ENCODE measurements around the gene GIGYF1. TPM values are rescaled to one million over a fixed set of nuclear protein-coding genes. Genes with fewer than 3 reads are reported as not detected.
"Not testable (repeated sequence)": the region's sequence is repeated elsewhere in the genome, so short reads cannot be mapped to it uniquely, and the experiment has no call there.

GIGYF1 gene, protein sequence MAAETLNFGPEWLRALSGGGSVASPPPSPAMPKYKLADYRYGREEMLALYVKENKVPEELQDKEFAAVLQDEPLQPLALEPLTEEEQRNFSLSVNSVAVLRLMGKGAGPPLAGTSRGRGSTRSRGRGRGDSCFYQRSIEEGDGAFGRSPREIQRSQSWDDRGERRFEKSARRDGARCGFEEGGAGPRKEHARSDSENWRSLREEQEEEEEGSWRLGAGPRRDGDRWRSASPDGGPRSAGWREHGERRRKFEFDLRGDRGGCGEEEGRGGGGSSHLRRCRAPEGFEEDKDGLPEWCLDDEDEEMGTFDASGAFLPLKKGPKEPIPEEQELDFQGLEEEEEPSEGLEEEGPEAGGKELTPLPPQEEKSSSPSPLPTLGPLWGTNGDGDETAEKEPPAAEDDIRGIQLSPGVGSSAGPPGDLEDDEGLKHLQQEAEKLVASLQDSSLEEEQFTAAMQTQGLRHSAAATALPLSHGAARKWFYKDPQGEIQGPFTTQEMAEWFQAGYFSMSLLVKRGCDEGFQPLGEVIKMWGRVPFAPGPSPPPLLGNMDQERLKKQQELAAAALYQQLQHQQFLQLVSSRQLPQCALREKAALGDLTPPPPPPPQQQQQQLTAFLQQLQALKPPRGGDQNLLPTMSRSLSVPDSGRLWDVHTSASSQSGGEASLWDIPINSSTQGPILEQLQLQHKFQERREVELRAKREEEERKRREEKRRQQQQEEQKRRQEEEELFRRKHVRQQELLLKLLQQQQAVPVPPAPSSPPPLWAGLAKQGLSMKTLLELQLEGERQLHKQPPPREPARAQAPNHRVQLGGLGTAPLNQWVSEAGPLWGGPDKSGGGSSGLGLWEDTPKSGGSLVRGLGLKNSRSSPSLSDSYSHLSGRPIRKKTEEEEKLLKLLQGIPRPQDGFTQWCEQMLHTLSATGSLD (N-terminal part only)
- total RNA-seq, result 10 to 100 TPM; 42.1 to 43.0 TPM

GRCh38 chr7:100694098-100694745 lies at the start of gene GIGYF1:
TSS of gene GIGYF1 (minus strand) at chr7:100694250. CDS start at chr7:100688238, 6,012 bp downstream.
- peak within 1 kb of the TSS; percentile 94 for H3K4me3 Mint-ChIP-seq
- CTCF ChIA-PET, result interaction anchor here (2.4 to 9.0 kb wide), 5 partner anchors 10 to 134 kb away, joined by 11 to 128 read pairs (median 24); partner anchors contain the start of gene POP7
- POLR2A ChIA-PET, result interaction anchor here (0.6 to 4.6 kb wide), 4 partner anchors 12 to 145 kb away, joined by 3 to 17 read pairs (median 5); partner anchors contain the start of gene POP7
- DNase-seq (peak; percentile 75), ATAC-seq (peak; percentile 69)
- peaks cover 10% of the 10 kb centered on the region for H3K27me3 Mint-ChIP-seq (ENCODE audit: low read depth)
- peaks cover 3% of the 10 kb centered on the region for H3K36me3 Mint-ChIP-seq (ENCODE audit: low read depth)
- no peaks in the 10 kb centered on the region for H3K9me3 Mint-ChIP-seq (ENCODE audit: insufficient read depth)
- peak within 1 kb of the TSS; percentile 87 for H3K27ac Mint-ChIP-seq
- peaks cover 31% of the 10 kb centered on the region for H3K4me1 Mint-ChIP-seq (ENCODE audit: low read depth)

- Mint-ChIP-seq H3K9me3 (ENCODE audit: insufficient read depth) (no peaks in the 10 kb centered on the region), H3K4me1 (ENCODE audit: low read depth) (no peaks in the 10 kb centered on the region)
- no peak for DNase-seq
These were observed 45.9 kb upstream of the GIGYF1 start for GRCh38 chr7:100739934-100740333.

DNA sequence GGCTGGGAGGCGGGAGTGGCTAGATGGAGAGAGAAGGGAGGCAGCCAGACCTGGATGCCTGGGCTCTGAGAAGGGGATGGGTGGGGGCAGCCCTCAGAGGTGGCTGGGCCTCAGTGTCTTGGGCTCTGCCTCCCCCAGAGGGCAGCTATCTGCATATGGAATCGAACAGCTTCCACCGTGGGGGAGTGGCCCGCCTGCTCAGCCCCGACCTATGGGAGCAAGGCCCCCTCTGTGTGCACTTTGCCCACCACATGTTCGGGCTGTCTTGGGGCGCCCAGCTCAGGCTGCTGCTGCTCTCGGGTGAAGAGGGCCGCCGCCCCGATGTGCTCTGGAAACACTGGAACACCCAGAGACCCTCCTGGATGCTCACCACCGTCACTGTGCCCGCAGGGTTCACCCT lies 42.6 kb upstream of the GIGYF1 start:
- Mint-ChIP-seq H3K27me3 (ENCODE audit: low read depth) (peaks cover 10% of the 10 kb centered on the region), H3K9me3 (ENCODE audit: insufficient read depth) (no peaks in the 10 kb centered on the region), H3K36me3 (ENCODE audit: low read depth) (no peaks in the 10 kb centered on the region), H3K4me3 (no peak overlapping the region), H3K4me1 (ENCODE audit: low read depth) (peaks cover 5% of the 10 kb centered on the region), H3K27ac (no peak overlapping the region)
- DNase-seq, result no peak
- ChIA-PET POLR2A (no interaction called here), CTCF (no interaction called here)
- ATAC-seq, result no peak

More at GRCh38 chr7:100739934-100740333, 45.9 kb upstream of the GIGYF1 start:
- Mint-ChIP-seq H3K4me3 (no peak overlapping the region), H3K27ac (no peak overlapping the region), H3K27me3 (ENCODE audit: low read depth) (peaks cover 2% of the 10 kb centered on the region), H3K36me3 (ENCODE audit: low read depth) (no peaks in the 10 kb centered on the region)
- ChIA-PET CTCF (no interaction called here), POLR2A (no interaction called here)
- no peak for ATAC-seq

- Mint-ChIP-seq H3K36me3 (ENCODE audit: low read depth) (no peaks in the 10 kb centered on the region), H3K27me3 (ENCODE audit: low read depth) (peaks cover 10% of the 10 kb centered on the region), H3K4me1 (ENCODE audit: low read depth) (peaks cover 5% of the 10 kb centered on the region), H3K4me3 (no peak overlapping the region), H3K9me3 (ENCODE audit: insufficient read depth) (no peaks in the 10 kb centered on the region), H3K27ac (no peak overlapping the region)
- ChIA-PET CTCF (interaction anchor here (1.3 kb wide), 1 partner anchor 11 kb away, joined by 4 read pairs; no protein-coding TSS in a partner anchor), POLR2A (no interaction called here)
- ATAC-seq (no peak), DNase-seq (no peak)
These were observed 41.7 kb upstream of the GIGYF1 start for GRCh38 chr7:100735730-100736129.

DNA sequence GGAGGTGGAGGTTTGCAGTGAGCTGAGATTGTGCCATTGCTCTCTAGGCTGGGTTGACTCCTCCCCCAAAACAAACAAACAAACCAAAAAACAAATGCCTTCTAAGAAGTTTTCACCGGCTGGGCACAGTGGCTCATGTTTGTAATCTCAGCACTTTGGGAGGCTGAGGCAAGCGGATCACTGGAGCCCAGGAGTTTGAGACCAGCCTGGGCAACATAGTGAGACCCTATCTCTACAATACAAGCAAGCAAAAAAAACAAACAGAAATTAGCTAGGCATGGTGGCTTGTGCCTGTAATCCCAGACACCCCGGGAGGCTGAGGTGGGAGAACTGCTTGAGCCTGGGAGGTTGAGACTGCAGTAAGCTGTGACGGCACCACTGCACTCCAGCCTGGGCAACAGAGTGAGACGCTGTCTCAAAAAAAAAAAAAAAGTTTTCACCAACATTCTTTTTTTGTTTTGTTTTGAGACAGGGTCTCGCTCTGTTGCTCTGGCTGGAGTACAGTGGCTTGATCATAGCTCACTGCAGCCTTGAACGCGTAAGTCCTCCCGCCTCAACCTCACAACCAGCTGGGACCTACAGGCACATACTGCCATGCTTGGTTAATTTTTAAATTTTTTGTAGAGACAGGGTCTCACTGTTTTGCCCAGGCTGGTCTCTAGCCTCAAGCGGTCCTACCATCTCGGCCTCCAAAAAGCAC lies 38.0 kb upstream of the GIGYF1 start:
- ChIA-PET POLR2A (no interaction called here), CTCF (interaction anchor here (2.4 kb wide), 1 partner anchor 27 kb away, joined by 6 read pairs; the partner anchor contains the start of gene POP7)
- Mint-ChIP-seq H3K27me3 (ENCODE audit: low read depth) (peaks cover 14% of the 10 kb centered on the region), H3K4me1 (ENCODE audit: low read depth) (peaks cover 5% of the 10 kb centered on the region), H3K27ac (no peak overlapping the region), H3K9me3 (ENCODE audit: insufficient read depth) (no peaks in the 10 kb centered on the region), H3K36me3 (ENCODE audit: low read depth) (no peaks in the 10 kb centered on the region), H3K4me3 (no peak overlapping the region)
- DNase-seq, result no peak
- no peak for ATAC-seq

- ChIA-PET CTCF (interaction anchor here (0.8 kb wide), 1 partner anchor 25 kb away, joined by 3 read pairs; no protein-coding TSS in a partner anchor), POLR2A (no interaction called here)
- ATAC-seq, result no peak
- Mint-ChIP-seq H3K9me3 (ENCODE audit: insufficient read depth) (no peaks in the 10 kb centered on the region), H3K4me3 (no peak overlapping the region), H3K27me3 (ENCODE audit: low read depth) (peaks cover 14% of the 10 kb centered on the region), H3K27ac (no peak overlapping the region), H3K4me1 (ENCODE audit: low read depth) (peaks cover 5% of the 10 kb centered on the region), H3K36me3 (ENCODE audit: low read depth) (no peaks in the 10 kb centered on the region)
- DNase-seq, result no peak
These were observed 36.2 kb upstream of the GIGYF1 start for GRCh38 chr7:100730136-100730800.

DNA sequence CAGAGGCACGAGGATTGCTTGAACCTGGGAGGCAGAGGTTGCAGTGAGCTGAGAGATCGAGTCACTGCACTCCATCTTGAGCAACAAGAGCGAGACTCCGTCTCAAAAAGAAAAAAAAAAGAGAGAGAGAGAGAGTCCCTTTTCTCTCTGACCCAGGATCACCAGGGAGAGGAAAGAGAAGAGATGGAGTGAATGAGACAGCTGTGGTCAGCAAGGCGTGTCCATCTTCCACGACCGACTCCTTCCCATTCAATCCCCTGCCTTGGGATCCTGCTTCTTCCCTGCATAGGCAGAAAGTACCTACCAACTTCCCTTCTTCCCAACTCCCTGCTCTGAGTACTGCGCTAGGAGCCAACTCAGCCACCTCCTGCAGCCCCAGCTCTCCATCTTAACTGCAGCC lies 34.1 kb upstream of the GIGYF1 start:
- Mint-ChIP-seq H3K4me3 (no peak overlapping the region), H3K36me3 (ENCODE audit: low read depth) (no peaks in the 10 kb centered on the region), H3K4me1 (ENCODE audit: low read depth) (peaks cover 4% of the 10 kb centered on the region), H3K27me3 (ENCODE audit: low read depth) (peaks cover 9% of the 10 kb centered on the region), H3K27ac (no peak overlapping the region), H3K9me3 (ENCODE audit: insufficient read depth) (no peaks in the 10 kb centered on the region)
- ChIA-PET CTCF (interaction anchor here (1.1 to 2.6 kb wide), 2 partner anchors 22 to 170 kb away, joined by 3 to 10 read pairs; partner anchors contain the start of gene POP7), POLR2A (no interaction called here)
- no peak for ATAC-seq
- no peak for DNase-seq

DNA sequence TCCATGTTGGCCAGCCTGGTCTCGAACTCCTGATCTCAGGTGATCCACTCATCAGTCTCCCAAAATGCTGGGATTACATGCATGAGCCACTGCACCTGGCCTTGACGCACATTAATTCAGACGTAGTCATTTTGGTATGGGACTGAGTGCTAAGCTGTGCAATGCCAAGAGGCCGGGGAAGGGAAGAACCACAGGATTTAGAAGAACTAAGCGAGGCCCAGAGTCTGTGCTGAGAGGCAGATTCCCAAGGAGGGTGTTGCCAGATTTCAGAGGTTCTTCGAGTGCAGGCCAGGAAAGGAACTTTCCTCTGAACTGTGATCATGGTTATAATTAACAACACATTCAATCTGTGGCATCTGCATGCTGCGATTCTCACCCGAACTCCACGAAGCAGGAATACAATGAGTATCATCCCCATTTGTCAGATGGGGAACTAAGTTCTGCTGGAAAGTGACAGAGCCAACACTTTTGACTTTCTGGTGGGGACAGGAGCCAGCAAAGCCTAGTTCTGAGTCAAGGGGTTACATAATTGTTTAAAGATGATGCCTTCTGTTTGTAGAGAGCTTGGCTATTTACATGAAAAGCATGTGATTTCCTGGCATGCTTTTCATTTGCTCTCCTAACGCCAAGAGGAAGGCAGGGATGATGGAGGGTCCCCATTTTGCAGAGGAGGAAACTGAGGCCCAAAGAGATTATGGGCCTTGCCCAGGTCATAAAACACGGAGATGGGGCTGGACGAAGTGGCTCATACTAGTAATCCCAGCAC lies 33.1 kb upstream of the GIGYF1 start:
- ChIA-PET POLR2A (no interaction called here), CTCF (interaction anchor here (1.1 to 2.6 kb wide), 3 partner anchors 21 to 171 kb away, joined by 3 to 10 read pairs (median 4); partner anchors contain the start of gene POP7)
- H3K27ac Mint-ChIP-seq, result no peak overlapping the region
- ATAC-seq (no peak), DNase-seq (no peak)
- H3K27me3 Mint-ChIP-seq (ENCODE audit: low read depth), result peaks cover 13% of the 10 kb centered on the region
- H3K9me3 Mint-ChIP-seq (ENCODE audit: insufficient read depth), result no peaks in the 10 kb centered on the region
- H3K36me3 Mint-ChIP-seq (ENCODE audit: low read depth), result no peaks in the 10 kb centered on the region
- H3K4me3 Mint-ChIP-seq, result no peak overlapping the region
- H3K4me1 Mint-ChIP-seq (ENCODE audit: low read depth), result peaks cover 4% of the 10 kb centered on the region

- H3K36me3 Mint-ChIP-seq (ENCODE audit: low read depth); POLR2A ChIA-PET; H3K4me1 Mint-ChIP-seq (ENCODE audit: low read depth); H3K4me3 Mint-ChIP-seq; H3K9me3 Mint-ChIP-seq (ENCODE audit: insufficient read depth); H3K27ac Mint-ChIP-seq; DNase-seq; ATAC-seq: not testable (repeated sequence)
- H3K27me3 Mint-ChIP-seq (ENCODE audit: low read depth), result peaks cover 32% of the 10 kb centered on the region
- CTCF ChIA-PET, result interaction anchor here (0.9 to 4.4 kb wide), 4 partner anchors 11 to 126 kb away, joined by 4 to 62 read pairs (median 6); partner anchors contain the start of gene POP7
These were observed 30.3 kb upstream of the GIGYF1 start for GRCh38 chr7:100724364-100724763.

DNA sequence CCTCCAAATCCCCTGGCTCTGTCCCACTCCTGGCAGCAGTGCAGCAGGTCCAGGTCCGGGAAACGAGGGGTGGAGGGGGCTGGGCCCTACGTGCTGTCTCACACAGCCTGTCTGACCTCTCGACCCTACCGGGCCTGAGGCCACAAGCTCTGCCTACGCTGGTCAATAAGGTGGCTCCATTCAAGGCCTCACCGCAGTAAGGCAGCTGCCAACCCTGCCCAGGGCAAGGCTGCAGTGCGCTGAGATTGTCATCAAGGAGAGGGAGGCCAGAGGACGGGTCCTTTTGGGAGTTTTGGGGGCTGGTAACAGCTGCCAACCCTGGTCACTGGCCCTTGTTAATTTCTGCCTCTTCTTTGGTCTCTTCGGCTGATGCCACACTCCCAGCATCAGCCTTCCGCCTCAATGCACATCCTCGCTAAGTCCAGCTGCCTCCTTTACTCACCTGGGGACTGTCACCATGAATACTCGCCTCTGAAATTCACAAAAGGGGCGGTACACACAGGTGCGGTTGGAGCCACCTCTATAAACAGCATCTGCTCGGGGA lies 29.8 kb upstream of the GIGYF1 start:
- Mint-ChIP-seq H3K27ac (no peak overlapping the region), H3K4me1 (ENCODE audit: low read depth) (peaks cover 4% of the 10 kb centered on the region), H3K9me3 (ENCODE audit: insufficient read depth) (no peaks in the 10 kb centered on the region), H3K27me3 (ENCODE audit: low read depth) (peaks cover 36% of the 10 kb centered on the region), H3K36me3 (ENCODE audit: low read depth) (no peaks in the 10 kb centered on the region), H3K4me3 (no peak overlapping the region)
- DNase-seq (no peak), ATAC-seq (no peak)
- ChIA-PET CTCF (interaction anchor here (1.1 to 4.4 kb wide), 3 partner anchors 18 to 128 kb away, joined by 3 to 62 read pairs (median 3); partner anchors contain the start of gene POP7), POLR2A (no interaction called here)
